PFSK-1 (cell line): ENCODE data around the gene DNAJB2.
A peak's percentile ranks its signal among the peaks of the same experiment; 100 is the strongest.

Experiments used
- FOXP2 ChIP-seq: optimal IDR thresholded peaks from 2 replicates; pipeline ENCODE3; 2011; ENCODE audit warnings: borderline replicate concordance, control low read depth, inconsistent platforms; ENCODE audit not compliant: insufficient read depth; ENCODE audit errors: extremely low read length, extremely low read depth
- POLR2AphosphoS5 ChIP-seq: IDR thresholded peaks from 2 replicates; pipeline ENCODE4 v1.6.1; 2012; ENCODE audit warnings: low read depth, mild to moderate bottlenecking, control low read depth, low read length, moderate library complexity
- SIN3A ChIP-seq: IDR thresholded peaks from 2 replicates; pipeline ENCODE4 v1.6.1; 2012; ENCODE audit warnings: mild to moderate bottlenecking, low read length, moderate library complexity, borderline replicate concordance; ENCODE audit not compliant: insufficient read depth
- TAF1 ChIP-seq: IDR thresholded peaks from 2 replicates; pipeline ENCODE4 v1.6.1; 2012; ENCODE audit warnings: low read length, control low read depth, borderline replicate concordance; ENCODE audit not compliant: insufficient read depth
- TF ChIP-seq, protein P1 (sequence below), 2 experiments: IDR thresholded peaks; 2 replicates each; pipeline versions ENCODE4 v1.6.1 to v1.8.0; 2011 to 2012; ENCODE audit warnings: low read depth in 2 of 2, low read length in 2 of 2, control low read depth in 1 of 2, inconsistent platforms in 1 of 2, mild to moderate bottlenecking in 1 of 2, moderate library complexity in 1 of 2; ENCODE audit not compliant: insufficient read depth in 1 of 2

Gene DNAJB2

DNA sequence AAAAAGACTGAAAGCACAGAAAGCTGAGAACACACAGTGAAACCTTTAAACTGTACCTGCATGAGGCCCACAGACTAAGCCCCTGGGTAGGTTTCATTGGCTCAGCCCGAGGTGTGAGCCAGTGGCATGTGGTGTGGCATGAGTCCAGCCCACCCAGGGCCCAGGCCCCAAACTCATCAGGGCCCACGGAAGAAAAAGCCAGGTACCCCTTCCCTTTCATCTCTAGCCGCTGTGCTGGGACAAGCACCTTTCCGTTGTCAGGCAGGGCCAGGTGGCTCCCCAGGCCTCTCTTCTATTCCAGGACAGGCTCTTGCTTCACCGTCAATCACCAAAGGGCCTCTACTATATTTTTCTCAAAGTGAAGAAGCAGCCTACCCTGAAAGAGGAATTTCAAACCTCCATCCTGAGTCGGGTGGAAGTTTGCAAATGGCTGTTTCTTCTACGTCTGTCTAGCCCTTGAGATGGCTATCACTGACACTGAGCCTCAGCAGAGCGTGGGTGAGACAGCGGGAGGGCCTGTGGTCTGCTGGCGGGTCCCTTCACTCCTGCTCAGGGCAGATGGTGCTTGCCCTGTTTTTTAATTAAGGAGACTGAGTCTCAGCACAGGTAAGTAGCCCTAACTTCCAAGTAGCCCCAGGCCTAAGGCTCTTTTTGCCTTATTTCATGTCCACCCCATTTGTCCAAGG lies 8.6 kb downstream of the DNAJB2 start:
- TF ChIP-seq, protein P1, sequence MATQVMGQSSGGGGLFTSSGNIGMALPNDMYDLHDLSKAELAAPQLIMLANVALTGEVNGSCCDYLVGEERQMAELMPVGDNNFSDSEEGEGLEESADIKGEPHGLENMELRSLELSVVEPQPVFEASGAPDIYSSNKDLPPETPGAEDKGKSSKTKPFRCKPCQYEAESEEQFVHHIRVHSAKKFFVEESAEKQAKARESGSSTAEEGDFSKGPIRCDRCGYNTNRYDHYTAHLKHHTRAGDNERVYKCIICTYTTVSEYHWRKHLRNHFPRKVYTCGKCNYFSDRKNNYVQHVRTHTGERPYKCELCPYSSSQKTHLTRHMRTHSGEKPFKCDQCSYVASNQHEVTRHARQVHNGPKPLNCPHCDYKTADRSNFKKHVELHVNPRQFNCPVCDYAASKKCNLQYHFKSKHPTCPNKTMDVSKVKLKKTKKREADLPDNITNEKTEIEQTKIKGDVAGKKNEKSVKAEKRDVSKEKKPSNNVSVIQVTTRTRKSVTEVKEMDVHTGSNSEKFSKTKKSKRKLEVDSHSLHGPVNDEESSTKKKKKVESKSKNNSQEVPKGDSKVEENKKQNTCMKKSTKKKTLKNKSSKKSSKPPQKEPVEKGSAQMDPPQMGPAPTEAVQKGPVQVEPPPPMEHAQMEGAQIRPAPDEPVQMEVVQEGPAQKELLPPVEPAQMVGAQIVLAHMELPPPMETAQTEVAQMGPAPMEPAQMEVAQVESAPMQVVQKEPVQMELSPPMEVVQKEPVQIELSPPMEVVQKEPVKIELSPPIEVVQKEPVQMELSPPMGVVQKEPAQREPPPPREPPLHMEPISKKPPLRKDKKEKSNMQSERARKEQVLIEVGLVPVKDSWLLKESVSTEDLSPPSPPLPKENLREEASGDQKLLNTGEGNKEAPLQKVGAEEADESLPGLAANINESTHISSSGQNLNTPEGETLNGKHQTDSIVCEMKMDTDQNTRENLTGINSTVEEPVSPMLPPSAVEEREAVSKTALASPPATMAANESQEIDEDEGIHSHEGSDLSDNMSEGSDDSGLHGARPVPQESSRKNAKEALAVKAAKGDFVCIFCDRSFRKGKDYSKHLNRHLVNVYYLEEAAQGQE (IDR thresholded peaks at IDR 0.05; ENCODE audit: insufficient read depth in 1 of 2, low read depth in 2 of 2, low read length in 2 of 2) = no peak
- TF ChIP-seq SIN3A (no peak), POLR2AphosphoS5 (no peak), TAF1 (no peak), FOXP2 (no peak)

DNA sequence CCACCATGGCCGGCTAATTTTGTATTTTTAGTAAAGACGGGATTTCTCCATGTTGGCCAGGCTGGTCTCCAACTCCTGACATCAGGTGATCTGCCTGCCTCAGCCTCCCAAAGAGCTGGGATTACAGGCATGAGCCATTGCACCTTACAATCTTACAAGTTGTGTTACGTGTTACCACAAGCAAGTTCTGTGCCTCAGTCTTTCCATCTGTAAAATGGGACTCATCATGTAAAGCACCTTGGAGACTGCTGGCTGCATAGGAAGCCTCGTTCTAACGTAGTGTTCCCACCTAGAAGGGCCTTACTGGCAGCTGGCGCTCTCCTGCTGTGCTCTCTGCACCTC lies 10.0 kb downstream of the DNAJB2 start:
- TF ChIP-seq SIN3A (no peak), POLR2AphosphoS5 (no peak), TAF1 (no peak), FOXP2 (no peak)
- TF ChIP-seq, protein P1 (IDR thresholded peaks at IDR 0.05; ENCODE audit: insufficient read depth in 1 of 2, low read depth in 2 of 2, low read length in 2 of 2) = no peak

- TF ChIP-seq POLR2AphosphoS5 = no peak
- TF ChIP-seq FOXP2 = peak; percentile 27
Observed at GRCh38 chr2:219289537-219290361, 10.6 kb downstream of the DNAJB2 start.

GRCh38 chr2:219290381-219291171 lies 11.4 kb downstream of the DNAJB2 start:
- no peak for TF ChIP-seq TAF1
- TF ChIP-seq, protein P1 (IDR thresholded peaks at IDR 0.05; ENCODE audit: insufficient read depth in 1 of 2, low read depth in 2 of 2, low read length in 2 of 2) = no peak
- no peak for TF ChIP-seq FOXP2
- TF ChIP-seq SIN3A = no peak
- no peak for TF ChIP-seq POLR2AphosphoS5

DNA sequence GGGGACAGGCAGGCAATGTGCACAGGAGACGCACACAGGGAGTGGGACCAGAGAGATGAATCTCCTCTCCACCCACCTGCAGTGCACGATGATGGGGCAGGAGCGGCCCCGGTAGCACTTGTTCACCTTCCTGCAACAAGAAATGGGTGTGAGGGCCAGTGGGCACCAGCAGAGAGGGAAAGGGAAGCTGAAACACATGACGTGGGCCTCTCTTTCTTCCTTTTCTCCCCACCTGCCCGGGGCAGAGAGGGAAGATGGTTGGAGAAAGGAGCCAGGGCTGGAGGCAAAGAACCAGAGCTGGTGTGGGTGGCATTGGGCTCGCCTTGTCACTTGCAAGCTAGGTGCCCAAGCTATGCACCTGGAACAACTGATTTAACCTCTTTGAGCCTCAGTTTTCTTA lies 12.2 kb downstream of the DNAJB2 start:
- TF ChIP-seq SIN3A (no peak), TAF1 (no peak), FOXP2 (no peak), POLR2AphosphoS5 (no peak)
- TF ChIP-seq, protein P1 (IDR thresholded peaks at IDR 0.05; ENCODE audit: insufficient read depth in 1 of 2, low read depth in 2 of 2, low read length in 2 of 2) = no peak
